ENCODE measurements around the gene DBH. TPM values are rescaled to one million over a fixed set of nuclear protein-coding genes. Genes with fewer than 3 reads are reported as not detected.

The DBH gene
- total RNA-seq, 1 experiment from 2014 or later: not detected

- H3K4me3 ChIP-seq (replicated peaks in 1 of 2; ENCODE audit: low read depth in 1 of 2, low read length in 2 of 2): no peak overlapping the region
- ChIA-PET POLR2A (no interaction called here), CTCF (no interaction called here), RAD21 (ENCODE audit: low non-redundant PET in 1 of 2, low total read pairs in 2 of 2, uncharacterized antibody in 2 of 2, unreplicated experiment in 2 of 2) (no interaction called here)
- H4K20me1 ChIP-seq (ENCODE audit: insufficient read depth): no peaks in the 10 kb centered on the region
- no peaks in the 10 kb centered on the region for H3K9me2 ChIP-seq (ENCODE audit: insufficient read depth)
- 0 out of 2 replicates have a peak, but pooled peaks cover 3% of the 10 kb centered on the region for H3K27me3 ChIP-seq (ENCODE audit: insufficient read depth, low read length)
- no peak overlapping the region for H3K4me2 ChIP-seq (ENCODE audit: low read length)
- H3K9ac ChIP-seq (ENCODE audit: low read length): no peak overlapping the region
- H3K9me3 ChIP-seq (ENCODE audit: control insufficient read depth in 1 of 2, insufficient read depth in 1 of 2, low read depth in 1 of 2, low read length in 2 of 2): no peaks in the 10 kb centered on the region
- TF ChIP-seq RAD21 (IDR thresholded peaks at IDR 0.05; ENCODE audit: low read depth) (no peak), EZH2phosphoT487 (IDR thresholded peaks at IDR 0.05; ENCODE audit: borderline replicate concordance) (no peak), ELF1 (IDR thresholded peaks at IDR 0.05; ENCODE audit: borderline replicate concordance, low read depth) (no peak), REST (IDR thresholded peaks at IDR 0.05; ENCODE audit: low read depth) (no peak), SIN3A (IDR thresholded peaks at IDR 0.05; ENCODE audit: low read depth) (no peak), EZH2 (IDR thresholded peaks at IDR 0.05) (no peak), SRF (IDR thresholded peaks at IDR 0.05; ENCODE audit: low read depth) (no peak), POLR2A (IDR thresholded peaks at IDR 0.05; ENCODE audit: borderline replicate concordance, extremely low read depth, insufficient read depth, insufficient read length) (no peak), ZBTB33 (IDR thresholded peaks at IDR 0.05; ENCODE audit: extremely low read depth, insufficient replicate concordance, low read length) (no peak), ATF3 (IDR thresholded peaks at IDR 0.05) (no peak), TCF7L2 (IDR thresholded peaks at IDR 0.05; ENCODE audit: borderline replicate concordance, extremely low read depth, insufficient read depth, insufficient read length) (no peak), ZNF274 (IDR thresholded peaks at IDR 0.05; ENCODE audit: low read depth, low read length) (no peak), CEBPB (IDR thresholded peaks at IDR 0.05; ENCODE audit: low read depth) (no peak), ZFX (IDR thresholded peaks at IDR 0.05) (no peak), POLR2AphosphoS5 (IDR thresholded peaks at IDR 0.05; ENCODE audit: low read depth, low read length) (no peak)
- H3K4me1 ChIP-seq (ENCODE audit: control insufficient read depth in 1 of 2, insufficient read depth in 2 of 2, low read length in 2 of 2): no peaks in the 10 kb centered on the region
- H3K79me2 ChIP-seq (ENCODE audit: insufficient read depth, low read length): no peaks in the 10 kb centered on the region
- no TSS peak for BruUV-seq (replicated peaks)
- intact Hi-C loops (cut with micrococcal nuclease): no loop called here
- no peaks in the 10 kb centered on the region for H3K36me3 ChIP-seq (ENCODE audit: control insufficient read depth in 1 of 2, insufficient read depth in 2 of 2, low read length in 2 of 2)
- DNase-seq (ENCODE audit: low read depth, low spot score) (no peak), ATAC-seq (no peak)
- H2AFZ ChIP-seq (ENCODE audit: low read depth, low read length, poor library complexity, severe bottlenecking): no peak overlapping the region
- no peak overlapping the region for H3K27ac ChIP-seq (ENCODE audit: low read depth, low read length)
Observed at GRCh38 chr9:133701981-133702797, 66.0 kb downstream of the DBH start.
